ENCODE measurements around the gene MRPL27.

MRPL27 gene

DNA sequence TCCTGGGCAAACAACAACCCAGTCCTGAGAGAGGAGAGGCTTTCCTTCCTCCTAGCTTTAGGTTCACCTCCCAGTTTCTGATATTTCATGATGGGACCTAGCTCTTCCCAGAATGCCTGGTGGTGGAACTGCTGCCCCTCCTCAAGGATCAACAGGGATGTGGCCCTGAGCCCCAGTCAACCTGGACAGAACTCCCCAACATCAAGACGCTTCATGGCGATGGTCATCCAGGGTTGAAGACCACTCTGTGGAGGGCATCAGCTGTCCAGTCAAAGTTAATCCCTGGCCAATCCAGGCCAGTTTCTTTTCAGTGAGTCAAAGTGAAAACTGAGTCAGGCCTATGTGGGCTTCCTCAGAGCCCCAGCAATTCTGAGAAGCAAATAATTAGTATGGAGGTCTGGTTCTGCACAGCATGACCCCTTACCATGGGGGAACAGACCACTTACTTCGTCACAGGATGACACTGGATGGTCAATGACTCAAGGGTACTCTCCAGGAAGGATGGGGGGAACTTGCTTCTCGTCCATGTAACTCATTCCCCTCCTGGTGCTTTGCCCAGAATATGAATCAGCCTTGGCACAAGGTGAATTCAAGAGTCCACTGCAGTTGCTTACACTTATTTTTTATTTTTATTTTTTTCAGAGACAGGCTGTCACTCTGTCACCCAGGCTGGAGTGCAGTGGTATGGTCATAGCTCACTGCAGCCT, 41.7 kb downstream of the MRPL27 start:
- Histone ChIP-seq H3K9me3 (ENCODE audit: control insufficient read depth, low read length) (no peaks in the 10 kb centered on the region), H3K79me2 (no peaks in the 10 kb centered on the region), H3K27ac (no peak overlapping the region), H3K4me1 (no peaks in the 10 kb centered on the region), H2AFZ (no peak overlapping the region), H3K27me3 (ENCODE audit: control insufficient read depth, insufficient read depth, low read length) (no peaks in the 10 kb centered on the region), H3K4me3 (ENCODE audit: low read depth, low read length) (no peak overlapping the region), H3K36me3 (ENCODE audit: control insufficient read depth, insufficient read depth, low read length) (no peaks in the 10 kb centered on the region), H3K9ac (no peak overlapping the region), H3K4me2 (ENCODE audit: low read length) (no peak overlapping the region)
- no peak for TF ChIP-seq CTCF (IDR thresholded peaks at IDR 0.05)

DNA sequence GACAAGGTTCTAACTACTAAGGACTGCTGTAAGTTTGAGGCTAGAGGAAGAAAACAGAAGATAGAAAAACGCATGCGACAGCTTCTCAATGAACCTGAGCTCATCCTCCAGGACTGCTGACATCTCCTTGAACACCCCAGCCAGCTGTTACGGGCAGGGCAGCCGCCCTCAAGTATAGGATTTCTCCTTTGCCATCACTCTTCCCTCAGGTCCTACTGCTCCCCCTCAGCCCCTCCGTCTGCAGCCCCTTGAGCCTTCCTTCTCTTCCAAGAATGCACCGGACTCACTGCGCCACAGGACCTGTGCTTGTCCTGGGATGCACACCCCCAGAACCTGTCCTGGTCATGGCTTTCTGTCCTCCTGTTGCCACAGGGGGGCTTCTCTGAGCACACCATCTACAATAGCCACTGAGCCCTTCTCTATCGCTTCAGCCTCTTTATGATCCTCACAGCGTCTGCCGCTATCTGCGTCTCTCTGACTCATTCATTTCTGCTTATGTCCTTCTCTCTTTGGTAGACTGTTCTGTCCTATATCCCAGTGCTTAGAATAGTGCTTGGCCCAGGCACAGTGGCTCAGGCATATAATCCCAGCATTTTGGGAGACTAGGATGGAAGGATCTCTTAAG, 42.7 kb downstream of the MRPL27 start:
- H3K79me2 ChIP-seq = no peaks in the 10 kb centered on the region
- no peak overlapping the region for H3K4me2 ChIP-seq (ENCODE audit: low read length)
- no peak overlapping the region for H3K27ac ChIP-seq
- H3K36me3 ChIP-seq (ENCODE audit: control insufficient read depth, insufficient read depth, low read length) = no peaks in the 10 kb centered on the region
- no peaks in the 10 kb centered on the region for H3K4me1 ChIP-seq
- H3K27me3 ChIP-seq (ENCODE audit: control insufficient read depth, insufficient read depth, low read length) = no peaks in the 10 kb centered on the region
- no peak overlapping the region for H3K9ac ChIP-seq
- no peaks in the 10 kb centered on the region for H3K9me3 ChIP-seq (ENCODE audit: control insufficient read depth, low read length)
- H3K4me3 ChIP-seq (ENCODE audit: low read depth, low read length) = no peak overlapping the region
- TF ChIP-seq CTCF (IDR thresholded peaks at IDR 0.05) = no peak
- H2AFZ ChIP-seq = no peak overlapping the region

GRCh38 chr17:50329716-50330115, 43.3 kb downstream of the MRPL27 start:
- no peak overlapping the region for H3K27ac ChIP-seq
- TF ChIP-seq CTCF (IDR thresholded peaks at IDR 0.05) = no peak
- H3K27me3 ChIP-seq (ENCODE audit: control insufficient read depth, insufficient read depth, low read length) = no peaks in the 10 kb centered on the region

DNA sequence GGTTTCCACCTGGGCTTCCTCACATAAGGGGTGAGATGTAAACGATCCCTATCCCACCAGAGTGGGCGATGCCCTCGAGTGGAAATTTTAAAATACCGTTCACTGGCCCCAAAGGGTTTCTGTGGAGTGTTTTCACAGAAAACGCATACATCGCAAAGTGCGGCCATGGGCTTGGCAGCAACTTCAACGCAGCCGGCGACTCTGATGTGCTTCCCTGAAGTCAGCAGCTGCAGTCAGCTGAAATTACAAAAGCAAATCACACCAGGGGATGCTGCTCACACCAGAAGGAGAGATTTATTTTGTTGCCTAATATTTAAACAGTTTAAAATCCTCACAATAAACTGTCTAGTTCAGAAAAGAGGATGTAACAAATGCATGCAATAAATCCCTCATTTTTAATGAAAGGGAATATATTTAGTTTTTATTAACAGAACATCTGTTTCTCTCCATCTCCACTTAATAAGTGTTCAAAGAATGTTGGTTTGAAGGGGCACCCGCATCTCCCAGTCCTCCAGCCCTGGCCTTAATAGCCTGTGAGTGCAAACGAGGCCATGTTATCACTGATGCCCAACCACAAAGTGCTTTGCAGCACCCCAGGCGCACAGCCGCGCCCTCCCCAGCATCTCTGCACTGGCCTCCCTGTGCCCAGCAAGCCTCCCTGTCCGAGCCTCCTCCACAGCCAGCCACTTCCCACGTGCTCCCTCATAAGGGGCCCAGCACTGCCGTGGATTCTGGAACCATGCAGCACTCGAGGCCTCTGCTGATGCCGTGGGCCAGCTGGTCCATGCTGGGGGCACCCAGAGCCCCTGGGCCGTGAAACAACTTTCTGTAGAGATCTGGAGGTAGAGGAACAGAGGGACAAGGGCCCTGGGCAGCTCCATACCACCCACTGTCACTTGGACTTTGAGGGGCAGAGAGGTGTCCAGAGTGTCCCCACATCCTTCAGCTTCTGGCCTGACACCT, 44.3 kb downstream of the MRPL27 start:
- no peaks in the 10 kb centered on the region for H3K9me3 ChIP-seq (ENCODE audit: control insufficient read depth, low read length)

More at GRCh38 chr17:50329716-50330115, 43.3 kb downstream of the MRPL27 start:
- no peaks in the 10 kb centered on the region for H3K4me1 ChIP-seq
- H3K79me2 ChIP-seq = no peaks in the 10 kb centered on the region
- no peaks in the 10 kb centered on the region for H3K36me3 ChIP-seq (ENCODE audit: control insufficient read depth, insufficient read depth, low read length)
- no peak overlapping the region for H3K9ac ChIP-seq
- H2AFZ ChIP-seq = no peak overlapping the region
- H3K4me3 ChIP-seq (ENCODE audit: low read depth, low read length) = no peak overlapping the region
- H3K9me3 ChIP-seq (ENCODE audit: control insufficient read depth, low read length) = no peaks in the 10 kb centered on the region
- no peak overlapping the region for H3K4me2 ChIP-seq (ENCODE audit: low read length)

More for the DNA sequence above, 44.3 kb downstream of the MRPL27 start:
- Histone ChIP-seq H3K4me3 (ENCODE audit: low read depth, low read length) (no peak overlapping the region), H3K79me2 (no peaks in the 10 kb centered on the region), H3K27me3 (ENCODE audit: control insufficient read depth, insufficient read depth, low read length) (no peaks in the 10 kb centered on the region), H3K4me2 (ENCODE audit: low read length) (no peak overlapping the region), H3K27ac (no peak overlapping the region), H3K4me1 (no peaks in the 10 kb centered on the region), H2AFZ (no peak overlapping the region), H3K36me3 (ENCODE audit: control insufficient read depth, insufficient read depth, low read length) (no peaks in the 10 kb centered on the region), H3K9ac (no peak overlapping the region)
- no peak for TF ChIP-seq CTCF (IDR thresholded peaks at IDR 0.05)

Measured in parathyroid adenoma (tissue), 2 donors.